ENCODE measurements around the gene NSD2.
A peak's percentile ranks its signal among the peaks of the same experiment; 100 is the strongest.
"Not testable (repeated sequence)": the region's sequence is repeated elsewhere in the genome, so short reads cannot be mapped to it uniquely, and the experiment has no call there.

Gene NSD2

GRCh38 chr4:1902243-1902642 lies 31.1 kb downstream of the NSD2 start:
- no peak for TF ChIP-seq FOXP2 (optimal IDR thresholded peaks at IDR 0.05; ENCODE audit: control extremely low read depth, extremely low read length, insufficient read depth)
- TF ChIP-seq POLR2AphosphoS5 (IDR thresholded peaks at IDR 0.05; ENCODE audit: borderline replicate concordance, low read depth, low read length): no peak
- no peak for TF ChIP-seq EZH2 (IDR thresholded peaks at IDR 0.05)
- H3K27ac ChIP-seq: no peak overlapping the region
- H3K9ac ChIP-seq (ENCODE audit: insufficient read length): no peak overlapping the region
- no peaks in the 10 kb centered on the region for H3K9me3 ChIP-seq (ENCODE audit: low read depth, low read length)
- no peak for DNase-seq (ENCODE audit: low read depth, low spot score)
- peaks cover 72% of the 10 kb centered on the region for H3K36me3 ChIP-seq (ENCODE audit: insufficient read depth, low read length)
- no peak overlapping the region for H3K4me3 ChIP-seq

GRCh38 chr4:1903035-1903434 lies 31.8 kb downstream of the NSD2 start:
- no peaks in the 10 kb centered on the region for H3K9me3 ChIP-seq (ENCODE audit: low read depth, low read length)
- no peak for TF ChIP-seq POLR2AphosphoS5 (IDR thresholded peaks at IDR 0.05; ENCODE audit: borderline replicate concordance, low read depth, low read length)
- TF ChIP-seq EZH2 (IDR thresholded peaks at IDR 0.05): no peak
- TF ChIP-seq FOXP2 (optimal IDR thresholded peaks at IDR 0.05; ENCODE audit: control extremely low read depth, extremely low read length, insufficient read depth): no peak
- H3K4me3 ChIP-seq: no peak overlapping the region
- H3K27ac ChIP-seq: no peak overlapping the region
- H3K9ac ChIP-seq (ENCODE audit: insufficient read length): no peak overlapping the region
- H3K36me3 ChIP-seq (ENCODE audit: insufficient read depth, low read length): peaks cover 74% of the 10 kb centered on the region
- DNase-seq (ENCODE audit: low read depth, low spot score): no peak

- H3K36me3 ChIP-seq (ENCODE audit: insufficient read depth, low read length): peaks cover 84% of the 10 kb centered on the region
These were observed 32.8 kb downstream of the NSD2 start for GRCh38 chr4:1904042-1904441.

DNA sequence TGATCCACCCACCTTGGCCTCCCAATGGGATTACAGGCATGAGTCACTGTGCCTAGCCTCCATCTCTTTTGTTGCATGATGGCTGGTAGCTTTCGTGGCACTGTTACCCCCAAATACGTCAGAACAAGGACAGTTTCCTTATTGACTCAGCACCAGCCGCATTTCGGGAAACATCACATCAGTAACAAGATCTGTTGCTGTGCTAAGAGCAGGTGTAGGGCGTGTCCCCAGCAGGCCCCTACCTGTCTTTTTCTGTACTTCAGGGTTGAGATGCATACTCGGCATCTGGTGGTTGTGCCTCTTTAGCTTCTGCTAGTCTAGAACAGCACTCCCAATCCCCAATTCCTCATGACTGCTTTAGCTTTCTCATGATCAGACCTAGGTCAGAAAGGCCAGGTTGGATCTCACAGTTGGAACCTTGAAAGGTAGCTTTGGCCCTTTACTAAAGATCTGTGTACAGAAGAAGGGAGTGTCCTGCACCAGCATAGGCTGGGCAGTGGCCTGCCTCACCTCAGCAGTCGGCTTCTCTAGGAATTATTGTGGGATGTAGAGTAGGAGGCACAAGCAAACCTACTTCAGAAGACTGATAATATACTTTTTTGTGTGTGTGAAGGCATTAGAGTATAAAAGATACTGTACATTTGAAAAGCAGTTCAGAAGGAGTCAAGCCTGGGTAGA lies 36.8 kb downstream of the NSD2 start:
- Histone ChIP-seq H3K9ac (ENCODE audit: insufficient read length) (no peak overlapping the region), H3K36me3 (ENCODE audit: insufficient read depth, low read length) (peaks cover 70% of the 10 kb centered on the region), H3K27ac (no peak overlapping the region), H3K9me3 (ENCODE audit: low read depth, low read length) (no peaks in the 10 kb centered on the region), H3K4me3 (no peak overlapping the region)
- DNase-seq (ENCODE audit: low read depth, low spot score): no peak
- TF ChIP-seq POLR2AphosphoS5 (IDR thresholded peaks at IDR 0.05; ENCODE audit: borderline replicate concordance, low read depth, low read length) (no peak), EZH2 (IDR thresholded peaks at IDR 0.05) (no peak), FOXP2 (optimal IDR thresholded peaks at IDR 0.05; ENCODE audit: control extremely low read depth, extremely low read length, insufficient read depth) (no peak)

More at GRCh38 chr4:1904042-1904441, 32.8 kb downstream of the NSD2 start:
- no peak for DNase-seq (ENCODE audit: low read depth, low spot score)
- Histone ChIP-seq H3K9ac (ENCODE audit: insufficient read length) (no peak overlapping the region), H3K4me3 (no peak overlapping the region), H3K9me3 (ENCODE audit: low read depth, low read length) (no peaks in the 10 kb centered on the region), H3K27ac (no peak overlapping the region)
- TF ChIP-seq FOXP2 (optimal IDR thresholded peaks at IDR 0.05; ENCODE audit: control extremely low read depth, extremely low read length, insufficient read depth): no peak
- no peak for TF ChIP-seq EZH2 (IDR thresholded peaks at IDR 0.05)
- TF ChIP-seq POLR2AphosphoS5 (IDR thresholded peaks at IDR 0.05; ENCODE audit: borderline replicate concordance, low read depth, low read length): no peak

GRCh38 chr4:1909696-1910095 lies 38.5 kb downstream of the NSD2 start:
- peaks cover 71% of the 10 kb centered on the region for H3K36me3 ChIP-seq (ENCODE audit: insufficient read depth, low read length)
- H3K4me3 ChIP-seq; DNase-seq (ENCODE audit: low read depth, low spot score); H3K9me3 ChIP-seq (ENCODE audit: low read depth, low read length); H3K9ac ChIP-seq (ENCODE audit: insufficient read length); H3K27ac ChIP-seq: not testable (repeated sequence)

DNA sequence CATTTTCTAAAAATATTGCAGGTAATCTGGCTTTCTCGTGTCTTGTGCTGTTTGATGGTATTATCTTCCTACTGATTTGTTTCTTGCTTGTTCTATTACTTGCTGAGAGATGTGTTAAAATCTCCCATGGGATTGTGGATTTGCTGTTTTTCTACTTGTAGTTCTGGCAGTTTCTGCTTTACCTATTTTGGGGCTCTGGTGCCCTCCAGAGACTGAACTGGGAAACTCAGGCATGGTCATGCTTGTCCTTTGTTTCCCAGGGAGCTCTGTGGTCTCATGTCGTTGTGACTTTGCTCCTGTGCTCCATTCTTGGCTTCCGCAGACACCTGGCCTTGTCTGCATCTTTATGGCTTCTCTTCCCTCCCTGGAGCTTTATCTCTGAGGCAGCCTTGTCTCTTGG lies 39.5 kb downstream of the NSD2 start:
- peak; percentile 14 for DNase-seq (ENCODE audit: low read depth, low spot score)

GRCh38 chr4:1911316-1911715 lies 40.1 kb downstream of the NSD2 start:
- Histone ChIP-seq H3K36me3 (ENCODE audit: insufficient read depth, low read length) (peaks cover 65% of the 10 kb centered on the region), H3K27ac (peak overlapping the region; percentile 76; the same call in 1 of the 2 replicates)
- not testable (repeated sequence) for DNase-seq (ENCODE audit: low read depth, low spot score); H3K9me3 ChIP-seq (ENCODE audit: low read depth, low read length); H3K9ac ChIP-seq (ENCODE audit: insufficient read length); H3K4me3 ChIP-seq

More for the DNA sequence above, 39.5 kb downstream of the NSD2 start:
- H3K9ac ChIP-seq (ENCODE audit: insufficient read length): peak overlapping the region; percentile 7
- H3K4me3 ChIP-seq: no peak overlapping the region
- peaks cover 65% of the 10 kb centered on the region for H3K36me3 ChIP-seq (ENCODE audit: insufficient read depth, low read length)
- H3K27ac ChIP-seq: peak overlapping the region; percentile 76
- no peaks in the 10 kb centered on the region for H3K9me3 ChIP-seq (ENCODE audit: low read depth, low read length)
- no peak for TF ChIP-seq POLR2AphosphoS5 (IDR thresholded peaks at IDR 0.05; ENCODE audit: borderline replicate concordance, low read depth, low read length)

- TF ChIP-seq EZH2 (IDR thresholded peaks at IDR 0.05) (no peak), FOXP2 (optimal IDR thresholded peaks at IDR 0.05; ENCODE audit: control extremely low read depth, extremely low read length, insufficient read depth) (no peak), POLR2AphosphoS5 (IDR thresholded peaks at IDR 0.05; ENCODE audit: borderline replicate concordance, low read depth, low read length) (no peak)
- no peak for DNase-seq (ENCODE audit: low read depth, low spot score)
- Histone ChIP-seq H3K9me3 (ENCODE audit: low read depth, low read length) (no peaks in the 10 kb centered on the region), H3K27ac (no peak overlapping the region), H3K9ac (ENCODE audit: insufficient read length) (no peak overlapping the region), H3K36me3 (ENCODE audit: insufficient read depth, low read length) (peaks cover 64% of the 10 kb centered on the region), H3K4me3 (no peak overlapping the region)
These were observed 51.6 kb downstream of the NSD2 start for GRCh38 chr4:1922821-1923220.

- H3K36me3 ChIP-seq (ENCODE audit: insufficient read depth, low read length): peaks cover 62% of the 10 kb centered on the region
- H3K27ac ChIP-seq: no peak overlapping the region
- DNase-seq (ENCODE audit: low read depth, low spot score): no peak
- H3K9me3 ChIP-seq (ENCODE audit: low read depth, low read length): no peaks in the 10 kb centered on the region
- TF ChIP-seq EZH2 (IDR thresholded peaks at IDR 0.05) (no peak), POLR2AphosphoS5 (IDR thresholded peaks at IDR 0.05; ENCODE audit: borderline replicate concordance, low read depth, low read length) (no peak), FOXP2 (optimal IDR thresholded peaks at IDR 0.05; ENCODE audit: control extremely low read depth, extremely low read length, insufficient read depth) (no peak)
- H3K9ac ChIP-seq (ENCODE audit: insufficient read length): no peak overlapping the region
- H3K4me3 ChIP-seq: no peak overlapping the region
These were observed 56.5 kb downstream of the NSD2 start for GRCh38 chr4:1927675-1928074.
